HG03521 (cell line): ENCODE data around the gene PREB.
A peak's percentile ranks its signal among the peaks of the same experiment; 100 is the strongest.
"Not testable (repeated sequence)": the region's sequence is repeated elsewhere in the genome, so short reads cannot be mapped to it uniquely, and the experiment has no call there.

Source experiments
- ATAC-seq: cut with Tn5 transposase; IDR thresholded peaks from one replicate; pipeline ENCODE4 v1.9.1; 2021; ENCODE audit warnings: mild to moderate bottlenecking, moderate library complexity; ENCODE audit not compliant: unreplicated experiment

The PREB gene

GRCh38 chr2:27133905-27134780 lies at the start of gene PREB:
PREB (minus strand) TSS chr2:27134636; CDS start chr2:27134421, 215 bp downstream.
- peak; percentile 90 for ATAC-seq

DNA sequence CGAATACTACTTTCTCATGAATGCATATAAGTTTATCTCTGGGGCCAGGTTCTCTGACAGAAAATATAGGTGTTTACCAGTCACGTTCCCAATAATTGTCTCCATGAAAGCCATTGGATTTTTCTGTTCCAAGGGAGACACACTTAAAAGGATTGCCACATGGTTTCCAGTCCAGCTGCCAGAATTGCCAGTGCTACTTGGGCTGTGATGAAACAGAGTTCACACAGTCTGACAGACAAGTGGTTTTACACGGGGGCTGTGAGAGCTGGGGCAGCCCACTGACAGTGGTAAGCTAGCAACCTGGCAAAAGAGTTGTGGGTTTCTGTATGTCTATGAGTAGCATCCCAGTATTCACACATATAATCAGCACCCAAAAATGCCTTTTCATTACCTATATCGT lies 49.7 kb upstream of the PREB start:
- ATAC-seq, result no peak

- no peak for ATAC-seq
Measured at GRCh38 chr2:27182346-27182745, 47.9 kb upstream of the PREB start.

GRCh38 chr2:27179344-27180000 lies 45.0 kb upstream of the PREB start:
- no peak for ATAC-seq

DNA sequence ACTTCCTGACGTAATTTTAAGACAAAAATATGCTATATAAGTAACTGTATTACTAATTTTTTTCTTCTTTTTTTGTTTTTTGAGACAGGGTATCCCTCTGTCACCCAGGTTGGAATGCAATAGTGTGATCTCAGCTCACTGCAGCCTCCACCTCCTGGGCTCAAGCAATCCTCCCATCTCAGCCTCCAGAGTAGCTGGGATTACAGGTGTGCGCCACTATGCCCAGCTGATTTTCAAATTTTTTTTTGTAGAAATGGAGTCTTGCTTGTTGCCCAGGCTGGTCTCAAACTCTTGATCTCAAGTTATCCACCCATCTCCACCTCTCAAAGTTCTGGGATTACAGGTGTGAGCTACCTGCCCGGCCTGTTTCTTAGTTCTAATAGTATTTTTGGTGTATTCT lies 44.0 kb upstream of the PREB start:
- no peak for ATAC-seq

- ATAC-seq, result no peak
Measured at GRCh38 chr2:27177441-27178351, 43.3 kb upstream of the PREB start.

DNA sequence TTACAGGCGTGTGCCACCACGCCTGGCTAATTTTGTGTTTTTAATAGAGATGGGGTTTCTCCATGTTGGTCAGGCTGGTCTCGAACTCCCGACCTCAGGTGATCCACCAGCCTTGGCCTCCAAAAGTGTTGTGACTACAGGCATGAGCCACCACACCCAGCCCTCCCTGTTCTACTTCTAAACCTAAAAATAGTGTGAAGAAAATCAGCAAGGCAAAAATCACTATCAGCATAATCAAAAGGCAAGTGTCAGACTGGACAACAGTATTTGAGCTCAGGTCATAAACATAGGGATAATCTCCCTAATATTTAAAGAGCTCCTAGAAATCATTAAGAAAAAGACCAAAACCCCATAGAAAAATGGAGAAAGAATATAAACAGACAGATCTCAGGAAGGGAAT lies 41.3 kb upstream of the PREB start:
- ATAC-seq, result not testable (repeated sequence)

- ATAC-seq, result no peak
Measured at GRCh38 chr2:27175330-27175729, 40.9 kb upstream of the PREB start.

GRCh38 chr2:27174638-27175037 lies 40.2 kb upstream of the PREB start:
- ATAC-seq, result no peak

- no peak for ATAC-seq
Measured at GRCh38 chr2:27171351-27171848, 37.0 kb upstream of the PREB start.

DNA sequence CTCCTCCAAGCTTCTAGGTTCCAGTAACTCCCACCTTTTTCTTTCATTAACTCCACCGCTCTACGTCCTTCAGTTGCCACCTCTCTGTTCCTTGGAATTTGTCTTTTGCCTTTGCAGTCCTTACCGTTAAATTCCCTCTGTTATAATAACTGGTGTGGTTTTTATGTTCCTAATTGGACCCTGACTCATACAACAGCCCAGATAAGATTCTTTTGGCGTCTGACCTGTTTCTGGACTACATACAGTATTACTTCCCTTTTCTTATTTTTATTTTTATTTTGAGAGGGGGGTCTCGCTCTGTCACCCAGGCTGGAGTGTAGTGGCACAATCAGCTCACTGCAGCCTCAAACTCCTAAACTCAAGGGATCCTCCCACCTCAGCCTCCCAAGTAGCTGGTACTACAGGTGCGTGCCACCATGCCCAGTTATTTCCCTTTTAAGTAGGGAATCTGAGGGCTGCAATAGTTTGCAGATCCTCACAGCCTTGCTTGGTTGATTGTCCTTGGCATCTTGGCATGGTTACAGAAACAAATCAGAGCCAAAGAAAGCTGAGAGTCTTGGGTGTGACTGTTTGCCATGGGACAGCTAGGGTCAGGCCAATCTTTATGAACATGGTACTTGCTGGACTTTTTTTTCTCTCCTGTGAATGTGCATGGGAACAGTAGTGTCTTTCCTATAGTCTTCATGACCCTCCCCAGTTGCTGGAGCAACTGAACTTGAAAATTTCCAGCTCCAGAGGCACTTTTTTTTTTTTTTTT lies 36.3 kb upstream of the PREB start:
- no peak for ATAC-seq

DNA sequence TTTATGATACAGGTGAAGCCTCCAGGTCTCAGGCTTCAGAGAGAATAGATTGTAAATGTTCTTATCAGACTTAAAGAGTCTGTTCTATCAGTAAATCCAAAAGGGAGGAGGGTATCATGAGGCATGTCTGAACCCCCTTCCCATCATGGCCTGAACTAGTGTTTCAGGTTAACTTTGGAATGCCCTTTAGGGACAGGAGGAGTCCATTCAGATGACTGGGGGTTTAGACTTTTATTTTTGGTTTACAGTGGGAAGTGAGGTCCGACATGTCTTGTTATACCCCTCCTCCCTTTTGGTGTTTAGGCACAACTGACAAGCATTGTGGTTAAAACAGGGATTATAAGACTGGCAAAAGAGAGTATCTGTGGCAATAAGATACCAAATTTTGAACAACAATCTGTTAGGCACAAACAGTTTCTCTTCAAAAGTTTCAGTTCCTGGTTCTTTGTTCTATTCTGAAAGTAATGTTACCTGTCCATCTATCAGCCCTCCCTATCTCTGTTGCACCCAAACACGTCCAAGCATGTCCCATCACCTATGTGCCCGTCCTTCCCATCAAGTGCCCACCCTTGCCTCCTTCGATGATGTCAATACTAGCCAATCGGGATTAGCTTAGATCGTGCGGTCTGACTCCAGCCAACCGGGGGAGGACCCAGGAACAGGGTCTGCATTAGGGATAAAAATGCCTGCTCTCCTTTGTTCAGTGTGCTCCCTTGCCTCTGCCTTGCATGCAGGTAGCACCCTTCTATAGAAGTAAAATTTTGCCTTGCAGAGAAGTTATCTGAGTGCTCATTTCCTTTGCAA lies 30.7 kb upstream of the PREB start:
- ATAC-seq, result no peak

- ATAC-seq, result no peak
Measured at GRCh38 chr2:27162151-27163121, 28.0 kb upstream of the PREB start.

DNA sequence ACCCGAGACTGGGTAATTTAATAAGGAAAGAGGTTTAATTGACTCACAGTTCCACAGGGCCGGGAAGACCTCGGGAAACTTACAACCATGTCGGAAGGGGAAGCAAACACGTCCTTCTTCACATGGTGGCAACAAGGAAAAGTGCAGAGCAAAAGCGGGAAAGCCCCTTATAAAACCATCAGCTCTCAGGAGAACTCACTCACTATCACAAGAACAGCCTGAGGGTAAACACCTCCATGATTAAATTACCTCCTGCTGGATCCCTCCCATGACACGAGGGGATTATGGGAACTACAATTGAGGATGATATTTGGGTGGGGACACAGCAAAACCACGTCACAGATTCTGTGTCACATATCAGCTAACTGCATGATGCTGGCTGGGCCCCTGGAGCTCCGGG lies 25.8 kb upstream of the PREB start:
- no peak for ATAC-seq

GRCh38 chr2:27159271-27159670 lies 24.8 kb upstream of the PREB start:
- ATAC-seq, result no peak

DNA sequence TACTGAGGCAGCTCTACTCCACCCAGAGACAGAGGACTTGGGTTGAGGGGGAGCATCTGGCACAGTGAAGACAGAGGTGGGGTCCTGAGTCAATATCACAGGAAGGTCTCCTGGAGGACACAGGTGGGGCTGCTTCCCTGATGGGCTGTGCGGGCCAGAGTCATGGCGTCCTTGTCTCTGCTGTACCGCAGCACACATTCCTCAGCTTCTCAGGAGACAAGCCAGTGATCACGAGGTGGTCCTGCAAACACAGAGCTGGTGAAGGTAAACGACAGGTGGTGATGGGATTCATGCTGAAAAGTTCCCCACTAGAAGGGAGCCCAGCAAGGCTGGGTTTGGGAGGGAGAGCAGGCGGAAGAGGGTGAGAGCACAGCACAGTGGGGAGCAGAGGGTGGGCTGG lies 24.0 kb upstream of the PREB start:
- ATAC-seq, result no peak

GRCh38 chr2:27155069-27155520 lies 20.7 kb upstream of the PREB start:
- no peak for ATAC-seq

DNA sequence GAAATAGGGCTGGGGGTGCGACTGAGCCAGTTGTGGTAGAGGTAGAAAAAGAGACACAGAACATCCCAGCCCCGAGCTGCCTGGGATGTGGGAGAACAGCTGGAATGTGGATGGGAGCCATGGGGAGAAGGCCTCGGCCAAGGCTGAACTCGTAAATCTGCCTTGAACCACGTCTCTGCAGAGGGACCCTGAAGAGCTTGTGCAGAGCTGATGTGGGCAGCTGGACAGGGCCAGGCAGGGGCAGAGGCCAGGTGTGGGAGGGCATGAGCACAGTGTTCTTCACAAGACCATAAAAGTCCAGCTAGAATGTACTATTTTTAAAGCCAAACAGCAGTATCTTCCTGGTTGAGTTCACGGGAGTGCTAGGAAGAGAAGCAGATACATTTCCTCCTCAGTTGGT lies 20.1 kb upstream of the PREB start:
- no peak for ATAC-seq
